Left ventricle myocardium superior (tissue), 1 donor: ENCODE measurements around the gene PIGM. TPM values are rescaled to one million over a fixed set of nuclear protein-coding genes. Genes with fewer than 3 reads are reported as not detected.

ENCODE experiments used
- total RNA-seq: library from RNA; stranded (reverse); fragmentation: NEBNext Ultra II Directional; extraction: Animal tissue kit (Norgen Biotek cat#: 25700); gene quantifications from one replicate; pipeline ENCODE4 v1.2.1, GENCODE V29; 2021
- donor health status: DM: no; HTN: yes; CAD: no; lungs with severe emphysema.

The PIGM gene
- total RNA-seq, 1 donor from 2014 or later: 2.4 TPM

Other genes with a start within 250 kb of the PIGM start
- gene FCRL6, start 229.6 kb downstream of the PIGM start, total RNA-seq: 0.82 TPM
- 2.4 TPM for gene SLAMF8, start 205.1 kb downstream of the PIGM start, total RNA-seq
- not detected for gene VSIG8, start 169.3 kb downstream of the PIGM start, total RNA-seq
- 1.7 TPM for gene CFAP45, start 131.8 kb downstream of the PIGM start, total RNA-seq
- gene TAGLN2, start 106.5 kb downstream of the PIGM start, total RNA-seq: 104 TPM
- 0.79 TPM for gene IGSF9, start 86.4 kb downstream of the PIGM start, total RNA-seq
- gene SLAMF9, start 77.8 kb downstream of the PIGM start, total RNA-seq: not detected
- not detected for gene KCNJ10, start 38.2 kb upstream of the PIGM start, total RNA-seq
- gene KCNJ9, start 49.5 kb upstream of the PIGM start, total RNA-seq: not detected
- 19.2 TPM for gene IGSF8, start 66.6 kb upstream of the PIGM start, total RNA-seq
- 243 TPM for gene ATP1A2, start 83.8 kb upstream of the PIGM start, total RNA-seq
- gene ATP1A4, start 119.6 kb upstream of the PIGM start, total RNA-seq: not detected
- gene CASQ1, start 158.6 kb upstream of the PIGM start, total RNA-seq: 20.0 TPM
- gene PEA15, start 173.4 kb upstream of the PIGM start, total RNA-seq: 277 TPM
- gene DCAF8, start 230.6 kb upstream of the PIGM start, total RNA-seq: 145 TPM